Erythroblast (primary cell): Measurements from ENCODE around the gene FXYD5.
"Not testable (repeated sequence)": the region's sequence is repeated elsewhere in the genome, so short reads cannot be mapped to it uniquely, and the experiment has no call there.

ENCODE experiments used
- GATA1 ChIP-seq: IDR thresholded peaks from 2 replicates; pipeline ENCODE4 v1.6.1; 2011; ENCODE audit warnings: low read depth, mild to moderate bottlenecking, control low read depth, low read length, moderate library complexity
- POLR2A ChIP-seq: IDR thresholded peaks from 2 replicates; pipeline ENCODE4 v1.6.1; 2011; ENCODE audit warnings: mild to moderate bottlenecking, low read length

GRCh38 chr19:35196861-35197260 lies 42.3 kb downstream of the FXYD5 start:
- not testable (repeated sequence) for TF ChIP-seq POLR2A, GATA1
